PC-9 (cell line): ENCODE measurements around the gene PROK2. TPM values are rescaled to one million over a fixed set of nuclear protein-coding genes. Genes with fewer than 3 reads are reported as not detected.

Source experiments
- BruUV-seq: library from RNA; stranded (reverse); fragments of 400-500 nt; replicated peaks from 2 replicates; lab custom pipeline; 2021; lab: Mats Ljungman, UMichigan
- CTCF ChIA-PET: fragments of 300-600 bp; sonication (Branson Sonifier 250); formaldehyde crosslinking; loops from one replicate; lab custom pipeline; 2022; ENCODE audit warnings: antibody characterized with exemption; lab: Charles Lee
- POLR2A ChIA-PET: fragments of 300-600 bp; sonication (Branson Sonifier 250); formaldehyde crosslinking; loops from one replicate; lab custom pipeline; 2022; ENCODE audit warnings: antibody characterized with exemption; ENCODE audit not compliant: unreplicated experiment; lab: Charles Lee
- DNase-seq, 2 experiments: peaks; one replicate each; pipeline versions ENCODE4 v3.0.0 to v3.0.0-alpha.2; 2015 to 2022; ENCODE audit warnings: mixed read lengths in 1 of 2
- H2AFZ ChIP-seq: fragments of 200-600 bp; sonication (generic); 2 replicates; pipeline ENCODE4 v1.8.1; 2017; ENCODE audit warnings: antibody characterized with exemption
- H3F3A ChIP-seq: fragments of 200-600 bp; sonication (generic); 2 replicates; pipeline ENCODE4 v1.8.1; 2017; ENCODE audit warnings: antibody characterized with exemption, mild to moderate bottlenecking, low read depth; ENCODE audit not compliant: insufficient read depth
- H3K27ac ChIP-seq: fragments of 200-600 bp; sonication (generic); 2 replicates; pipeline ENCODE4 v1.6.1; 2016; ENCODE audit warnings: mixed run types
- H3K27me3 ChIP-seq: fragments of 200-600 bp; sonication (generic); 2 replicates; pipeline ENCODE4 v1.6.1; 2016; ENCODE audit warnings: low read depth, mixed run types; ENCODE audit not compliant: insufficient read depth
- H3K36me3 ChIP-seq: fragments of 200-600 bp; sonication (generic); 2 replicates; pipeline ENCODE4 v1.6.1; 2016; ENCODE audit warnings: low read depth, mixed run types
- H3K4me1 ChIP-seq: fragments of 200-600 bp; sonication (generic); replicated peaks from 2 replicates; pipeline ENCODE4 v1.6.1; 2016; ENCODE audit warnings: mixed run types; ENCODE audit not compliant: insufficient read depth
- H3K4me2 ChIP-seq: fragments of 200-600 bp; sonication (generic); 2 replicates; pipeline ENCODE4 v1.6.1; 2017; ENCODE audit warnings: mixed run types
- H3K4me3 ChIP-seq: fragments of 200-600 bp; sonication (generic); 2 replicates; pipeline ENCODE4 v1.6.1; 2016; ENCODE audit warnings: mixed run types
- H3K79me2 ChIP-seq: fragments of 200-600 bp; sonication (generic); 2 replicates; pipeline ENCODE4 v1.6.1; 2017; ENCODE audit warnings: low read depth, mixed run types
- H3K9me2 ChIP-seq: fragments of 200-600 bp; sonication (generic); 2 replicates; pipeline ENCODE4 v1.8.1; 2017; ENCODE audit warnings: mild to moderate bottlenecking; ENCODE audit not compliant: insufficient read depth
- H3K9me3 ChIP-seq: fragments of 200-600 bp; sonication (generic); 2 replicates; pipeline ENCODE4 v1.8.1; 2016; ENCODE audit warnings: low read depth; ENCODE audit not compliant: insufficient read depth
- H4K20me1 ChIP-seq: fragments of 200-600 bp; sonication (generic); 2 replicates; pipeline ENCODE4 v1.8.1; 2017; ENCODE audit not compliant: insufficient read depth
- EZH2 ChIP-seq: fragments of 200-600 bp; sonication (generic); IDR thresholded peaks from 2 replicates; pipeline ENCODE4 v1.8.0; 2017; ENCODE audit warnings: antibody characterized with exemption, low read depth
- intact Hi-C: fragments of 100-400 bp; cut with micrococcal nuclease; formaldehyde crosslinking; loops from one replicate; pipeline ENCODE4 v1.10.0; 2022; ENCODE audit not compliant: unreplicated experiment
- total RNA-seq: library from RNA; stranded (reverse); gene quantifications from 2 replicates; pipeline ENCODE4 v1.2.3, GENCODE V29; 2021
- TF ChIP-seq, protein P1 (sequence below): fragments of 200-600 bp; sonication (generic); conservative IDR thresholded peaks from 2 replicates; pipeline ENCODE4 v1.6.1; 2017; ENCODE audit warnings: mixed run types, antibody characterized with exemption, mild to moderate bottlenecking, moderate library complexity

PROK2 gene
- total RNA-seq, 1 experiment from 2014 or later = not detected

DNA sequence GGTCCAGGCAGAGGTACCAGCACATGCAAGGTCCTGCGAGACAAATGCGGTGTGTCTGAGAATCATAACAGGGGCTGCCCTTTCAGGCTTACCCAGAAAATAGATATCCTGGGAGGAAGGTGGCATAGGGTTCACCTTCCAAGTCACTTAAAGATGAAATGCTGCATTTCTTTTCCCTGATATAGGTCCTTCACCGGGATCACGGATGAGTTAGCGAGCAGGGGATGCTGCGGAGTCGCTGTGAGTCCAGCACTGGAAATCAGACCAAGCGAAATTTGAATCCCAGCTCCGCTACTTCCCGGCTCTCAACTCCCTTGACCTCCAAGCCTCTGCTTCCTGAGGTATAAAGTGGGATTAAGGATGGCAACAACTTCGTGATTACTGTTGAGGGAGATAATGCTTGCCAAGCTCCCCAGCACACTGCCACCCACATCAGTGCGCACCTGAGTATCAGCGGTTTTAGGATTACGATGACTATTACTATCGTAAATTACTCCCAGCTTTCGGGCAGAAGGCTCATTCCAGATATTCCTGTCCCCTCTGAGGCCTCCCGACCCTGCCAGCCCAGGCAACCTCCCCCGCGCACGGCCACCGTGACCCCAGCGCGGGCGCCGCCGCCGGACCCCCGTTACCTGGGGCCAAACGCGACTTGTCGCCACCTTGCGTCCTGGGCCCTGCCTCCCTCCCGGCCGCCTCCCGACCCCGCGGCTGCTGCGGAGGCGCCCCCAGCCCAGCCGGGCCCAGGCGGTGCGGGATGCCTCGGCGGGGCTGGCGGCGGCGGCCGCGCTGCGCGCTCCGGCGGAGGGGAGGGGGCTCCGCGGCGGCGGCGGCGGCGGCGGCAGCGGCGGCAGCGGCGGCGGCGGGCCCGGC is 31.9 kb downstream of the PROK2 start:
- no peak overlapping the region for H3K4me2 ChIP-seq

DNA sequence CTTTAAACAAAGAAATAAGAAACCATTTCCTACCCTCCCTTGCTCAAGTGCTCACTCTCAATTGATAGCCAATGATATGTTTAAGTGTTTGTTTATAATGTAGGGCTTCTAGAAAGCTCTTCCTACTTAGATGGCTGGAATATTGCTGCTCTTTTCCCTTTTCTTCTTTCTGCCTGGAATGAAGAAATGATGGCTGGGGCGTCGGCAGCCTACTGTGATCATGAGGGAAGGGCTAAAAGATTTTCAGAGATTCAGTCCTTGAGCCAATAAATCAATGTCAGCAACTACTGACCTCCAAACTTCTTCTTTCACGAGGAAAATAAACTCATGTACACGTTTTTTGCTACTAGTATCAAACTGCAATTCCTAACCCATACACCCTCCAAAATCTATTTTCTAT is 33.3 kb downstream of the PROK2 start:
- CTCF ChIA-PET = no interaction called here

More for the DNA sequence above, 31.9 kb downstream of the PROK2 start:
- Histone ChIP-seq H3K27ac (no peak overlapping the region), H3K9me3 (no peaks in the 10 kb centered on the region), H4K20me1 (no peaks in the 10 kb centered on the region), H3K79me2 (no peaks in the 10 kb centered on the region), H3K4me3 (no peak overlapping the region), H3K9me2 (no peaks in the 10 kb centered on the region), H3K4me1 (no peaks in the 10 kb centered on the region), H3K27me3 (peaks cover 15% of the 10 kb centered on the region; the same call in 1 of the 2 replicates), H3F3A (no peaks in the 10 kb centered on the region), H2AFZ (no peak overlapping the region), H3K36me3 (no peaks in the 10 kb centered on the region)
- ChIA-PET CTCF (no interaction called here), POLR2A (no interaction called here)
- TF ChIP-seq, protein P1, sequence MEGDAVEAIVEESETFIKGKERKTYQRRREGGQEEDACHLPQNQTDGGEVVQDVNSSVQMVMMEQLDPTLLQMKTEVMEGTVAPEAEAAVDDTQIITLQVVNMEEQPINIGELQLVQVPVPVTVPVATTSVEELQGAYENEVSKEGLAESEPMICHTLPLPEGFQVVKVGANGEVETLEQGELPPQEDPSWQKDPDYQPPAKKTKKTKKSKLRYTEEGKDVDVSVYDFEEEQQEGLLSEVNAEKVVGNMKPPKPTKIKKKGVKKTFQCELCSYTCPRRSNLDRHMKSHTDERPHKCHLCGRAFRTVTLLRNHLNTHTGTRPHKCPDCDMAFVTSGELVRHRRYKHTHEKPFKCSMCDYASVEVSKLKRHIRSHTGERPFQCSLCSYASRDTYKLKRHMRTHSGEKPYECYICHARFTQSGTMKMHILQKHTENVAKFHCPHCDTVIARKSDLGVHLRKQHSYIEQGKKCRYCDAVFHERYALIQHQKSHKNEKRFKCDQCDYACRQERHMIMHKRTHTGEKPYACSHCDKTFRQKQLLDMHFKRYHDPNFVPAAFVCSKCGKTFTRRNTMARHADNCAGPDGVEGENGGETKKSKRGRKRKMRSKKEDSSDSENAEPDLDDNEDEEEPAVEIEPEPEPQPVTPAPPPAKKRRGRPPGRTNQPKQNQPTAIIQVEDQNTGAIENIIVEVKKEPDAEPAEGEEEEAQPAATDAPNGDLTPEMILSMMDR = no peak
- TF ChIP-seq EZH2 = no peak
- no TSS peak for BruUV-seq
- no peak for DNase-seq
- intact Hi-C loops = no loop called here

DNA sequence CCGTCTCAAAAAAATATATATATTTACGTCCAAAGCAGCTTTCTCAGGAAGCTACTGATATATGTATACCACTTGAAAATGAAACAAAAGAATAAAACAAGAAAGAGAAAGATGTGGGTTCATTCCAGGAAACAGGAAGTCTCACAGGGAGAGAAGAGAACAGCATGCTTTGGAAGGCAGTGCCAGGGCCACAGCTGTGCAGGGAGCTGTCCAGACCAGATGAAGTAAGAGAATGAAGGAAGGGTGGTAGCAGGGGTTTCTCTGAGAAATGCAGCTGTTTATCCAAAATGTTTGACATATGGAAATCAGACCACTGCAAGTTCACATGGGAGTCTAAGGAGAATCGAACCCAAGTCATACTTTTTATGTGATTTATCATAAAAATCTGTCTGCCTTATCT is 40.2 kb downstream of the PROK2 start:
- no TSS peak for BruUV-seq
- CTCF ChIA-PET = no interaction called here
- intact Hi-C loops = no loop called here
- Histone ChIP-seq H3K36me3 (no peaks in the 10 kb centered on the region), H3K27me3 (no peaks in the 10 kb centered on the region; the same call in 1 of the 2 replicates), H3F3A (no peaks in the 10 kb centered on the region), H3K4me1 (no peaks in the 10 kb centered on the region), H3K4me2 (no peak overlapping the region), H3K27ac (no peak overlapping the region), H3K79me2 (no peaks in the 10 kb centered on the region), H3K4me3 (no peak overlapping the region), H4K20me1 (no peaks in the 10 kb centered on the region), H2AFZ (no peak overlapping the region), H3K9me2 (no peaks in the 10 kb centered on the region), H3K9me3 (no peaks in the 10 kb centered on the region)
- POLR2A ChIA-PET = no interaction called here
- no peak for TF ChIP-seq EZH2
- TF ChIP-seq, protein P1 = no peak
- DNase-seq = no peak

More for the DNA sequence above, 33.3 kb downstream of the PROK2 start:
- POLR2A ChIA-PET = no interaction called here
- no peaks in the 10 kb centered on the region for H4K20me1 ChIP-seq
- no peaks in the 10 kb centered on the region for H3K36me3 ChIP-seq
- H3K4me3 ChIP-seq = no peak overlapping the region
- no peak for DNase-seq
- no peak overlapping the region for H3K4me2 ChIP-seq
- H3F3A ChIP-seq = no peaks in the 10 kb centered on the region
- H2AFZ ChIP-seq = no peak overlapping the region
- no peaks in the 10 kb centered on the region for H3K4me1 ChIP-seq
- no TSS peak for BruUV-seq
- no peaks in the 10 kb centered on the region for H3K79me2 ChIP-seq
- peaks cover 12% of the 10 kb centered on the region; the same call in 1 of the 2 replicates for H3K27me3 ChIP-seq
- intact Hi-C loops = no loop called here
- no peaks in the 10 kb centered on the region for H3K9me3 ChIP-seq
- H3K9me2 ChIP-seq = no peaks in the 10 kb centered on the region
- H3K27ac ChIP-seq = no peak overlapping the region
- no peak for TF ChIP-seq EZH2
- TF ChIP-seq, protein P1 = no peak
